Fibroblast of pulmonary artery (primary cell): ENCODE measurements around the gene ROMO1.

Experiments used
- DNase-seq: peaks from one replicate; pipeline ENCODE4 v3.0.0-alpha.2; 2010; ENCODE audit warnings: low read depth
- H3K4me3 ChIP-seq: replicated peaks from 2 replicates; pipeline ENCODE4 v1.5.1; 2011; ENCODE audit warnings: low read depth, mild to moderate bottlenecking, control low read depth, low read length, moderate library complexity
- CTCF ChIP-seq: IDR thresholded peaks from 2 replicates; pipeline ENCODE4 v1.5.1; 2011; ENCODE audit warnings: mild to moderate bottlenecking, control low read depth, low read length, inconsistent platforms; ENCODE audit errors: missing control alignments

Gene ROMO1

GRCh38 chr20:35663516-35664465, 35.4 kb upstream of the ROMO1 start:
- peak overlapping the region; percentile 67 for H3K4me3 ChIP-seq
- DNase-seq: peak; percentile 26
- no peak for TF ChIP-seq CTCF

DNA sequence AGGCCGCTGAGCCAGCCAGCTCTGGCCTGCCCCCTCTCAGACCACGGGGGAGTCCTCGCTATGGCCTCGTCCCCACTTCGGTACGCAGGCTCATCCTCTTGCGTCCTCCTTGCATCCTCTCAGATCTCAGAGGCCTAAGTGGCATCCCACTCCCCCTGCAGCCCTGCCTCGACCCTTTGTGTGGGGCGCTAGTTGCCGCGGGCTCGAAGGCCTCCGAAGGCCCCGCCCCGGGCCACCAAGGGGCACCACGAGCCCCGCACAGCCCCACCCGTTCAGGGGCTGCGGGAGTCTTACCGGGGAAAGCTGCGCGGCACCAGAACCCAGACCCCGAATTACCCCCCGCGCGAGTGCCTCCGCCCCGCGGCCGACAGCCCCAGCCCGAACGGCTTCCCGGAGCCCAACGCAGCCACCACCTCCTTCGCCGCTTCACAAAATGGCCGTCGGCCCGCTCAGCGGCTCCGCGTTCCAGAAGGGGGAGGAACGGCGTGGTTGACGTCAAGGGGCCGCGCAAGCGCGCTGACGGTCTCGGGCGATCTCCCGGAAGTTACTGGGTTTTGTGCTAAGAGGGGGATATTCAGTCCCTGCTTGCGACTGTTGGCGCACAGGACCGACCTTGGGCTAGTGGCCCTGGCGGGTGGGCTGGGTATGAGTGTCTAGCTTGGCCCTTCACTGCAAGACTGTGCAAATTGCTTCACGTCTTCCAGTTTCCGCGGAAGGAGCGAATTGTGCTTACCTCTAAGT, 34.6 kb upstream of the ROMO1 start, which contains the start of the genes CPNE1 and RBM12:
CPNE1 (minus strand) TSS at position 435 of the 741 bp plus-strand sequence. CDS start 31,977 bp downstream, outside the sequence.
RBM12 (minus strand) TSS at position 435 of the 741 bp plus-strand sequence. CDS start 9,578 bp downstream, outside the sequence.
- peak; percentile 94 for DNase-seq
- TF ChIP-seq CTCF: no peak

DNA sequence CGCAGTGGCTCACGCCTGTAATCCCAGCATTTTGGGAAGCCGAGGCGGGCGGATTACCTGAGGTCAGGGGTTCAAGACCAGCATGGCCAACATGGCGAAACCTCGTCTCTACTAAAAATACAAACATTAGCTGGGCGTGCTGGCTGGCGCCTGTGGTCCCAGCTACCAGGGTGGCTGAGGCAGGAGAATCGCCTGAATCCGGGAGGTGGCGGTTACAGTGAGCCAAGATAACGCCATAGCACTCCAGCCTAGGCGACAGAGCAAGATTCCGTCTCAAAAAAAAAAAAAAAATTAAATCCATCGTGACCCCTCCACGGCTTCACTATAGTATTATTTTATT, 33.3 kb upstream of the ROMO1 start:
- no peak overlapping the region for H3K4me3 ChIP-seq
- no peak for TF ChIP-seq CTCF
- no peak for DNase-seq

More for the DNA sequence above, 34.6 kb upstream of the ROMO1 start, which contains the start of the genes CPNE1 and RBM12:
- peak within 1 kb of the TSS; percentile 67 for H3K4me3 ChIP-seq

DNA sequence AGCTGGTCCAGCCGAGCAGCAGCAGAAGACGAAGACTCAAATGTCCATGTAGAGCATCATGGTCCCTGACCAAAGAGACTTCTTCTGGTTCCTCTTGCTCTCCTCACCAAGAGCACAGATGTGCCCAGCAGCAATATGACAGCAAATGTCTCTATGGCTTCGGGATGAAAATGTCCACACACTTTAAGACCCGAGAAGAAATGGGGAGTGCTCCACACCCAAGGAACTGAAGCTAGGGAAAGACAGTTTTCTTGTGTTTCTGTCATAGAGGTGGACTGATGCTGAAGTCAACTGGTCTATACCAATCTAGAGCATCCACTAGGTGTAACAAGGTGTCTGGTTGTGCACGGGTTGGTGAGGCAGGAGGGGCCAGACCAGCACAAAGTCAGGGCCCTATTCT, 30.0 kb upstream of the ROMO1 start:
- no peak for TF ChIP-seq CTCF
- DNase-seq: no peak
- H3K4me3 ChIP-seq: no peak overlapping the region

- DNase-seq: no peak
- no peak overlapping the region for H3K4me3 ChIP-seq
- TF ChIP-seq CTCF: no peak
These were observed 29.5 kb upstream of the ROMO1 start for GRCh38 chr20:35669681-35670080.

- no peak for DNase-seq
- H3K4me3 ChIP-seq: no peak overlapping the region
- TF ChIP-seq CTCF: no peak
These were observed 25.3 kb upstream of the ROMO1 start for GRCh38 chr20:35673884-35674283.
